HuH-7 (cell line): Measurements from ENCODE around the gene WWC2.
"Not testable (repeated sequence)": the region's sequence is repeated elsewhere in the genome, so short reads cannot be mapped to it uniquely, and the experiment has no call there.

ENCODE experiments used
- DNase-seq: peaks from one replicate; pipeline ENCODE4 v3.0.0; 2011; ENCODE audit warnings: low spot score

The WWC2 gene

GRCh38 chr4:183142571-183143550, 43.8 kb downstream of the WWC2 start:
- no peak for DNase-seq

GRCh38 chr4:183144787-183145186, 45.7 kb downstream of the WWC2 start:
- DNase-seq = no peak

GRCh38 chr4:183145773-183146172, 46.7 kb downstream of the WWC2 start:
- DNase-seq = no peak

GRCh38 chr4:183146478-183146877, 47.4 kb downstream of the WWC2 start:
- DNase-seq = no peak

- no peak for DNase-seq
Observed at GRCh38 chr4:183147196-183147595, 48.1 kb downstream of the WWC2 start.

GRCh38 chr4:183147983-183148382, 48.9 kb downstream of the WWC2 start:
- no peak for DNase-seq

- no peak for DNase-seq
Observed at GRCh38 chr4:183149616-183150539, 50.8 kb downstream of the WWC2 start.

GRCh38 chr4:183150664-183151063, 51.6 kb downstream of the WWC2 start:
- not testable (repeated sequence) for DNase-seq

- DNase-seq = not testable (repeated sequence)
Observed at GRCh38 chr4:183152232-183152631, 53.2 kb downstream of the WWC2 start.

- DNase-seq = no peak
Observed at GRCh38 chr4:183153190-183153916, 54.3 kb downstream of the WWC2 start.

GRCh38 chr4:183154701-183155391, 55.8 kb downstream of the WWC2 start:
- no peak for DNase-seq

GRCh38 chr4:183155450-183156184, 56.6 kb downstream of the WWC2 start:
- no peak for DNase-seq

- DNase-seq = no peak
Observed at GRCh38 chr4:183157215-183157614, 58.2 kb downstream of the WWC2 start.

GRCh38 chr4:183158062-183158461, 59.0 kb downstream of the WWC2 start:
- no peak for DNase-seq

GRCh38 chr4:183161630-183162029, 62.6 kb downstream of the WWC2 start:
- DNase-seq = no peak

- no peak for DNase-seq
Observed at GRCh38 chr4:183163135-183163534, 64.1 kb downstream of the WWC2 start.

- DNase-seq = no peak
Observed at GRCh38 chr4:183164963-183165362, 65.9 kb downstream of the WWC2 start.

GRCh38 chr4:183165376-183165775, 66.3 kb downstream of the WWC2 start:
- DNase-seq = no peak

GRCh38 chr4:183170894-183171293, 71.8 kb downstream of the WWC2 start:
- no peak for DNase-seq

- no peak for DNase-seq
Observed at GRCh38 chr4:183171484-183172267, 72.6 kb downstream of the WWC2 start.
